Endothelial cell of umbilical vein (primary cell): ENCODE measurements around the gene RDH13. TPM values are rescaled to one million over a fixed set of nuclear protein-coding genes. Genes with fewer than 3 reads are reported as not detected.

Experiments used
- BruUV-seq: library from RNA; stranded (reverse); fragments of 400-500 nt; replicated peaks from 2 replicates; lab custom pipeline; 2021; lab: Mats Ljungman, UMichigan
- CTCF ChIA-PET: fragments of 300-600, 350-600 bp; sonication (Branson Sonifier 250); formaldehyde crosslinking; loops from one replicate; lab custom pipeline; 2021; ENCODE audit warnings: antibody characterized with exemption, inconsistent platforms; lab: Charles Lee
- POLR2A ChIA-PET: fragments of 300-600, 350-600 bp; sonication (Branson Sonifier 250); formaldehyde crosslinking; loops from one replicate; lab custom pipeline; 2021; ENCODE audit warnings: antibody characterized with exemption, inconsistent platforms; lab: Charles Lee
- DNase-seq: peaks from one replicate; pipeline ENCODE4 v3.0.0-alpha.2; 2011; ENCODE audit warnings: low read depth, low spot score
- FAIRE-seq: peaks from 2 replicates; lab custom pipeline; 2011; peaks lifted over from hg19 to GRCh38; lab: Jason Lieb, UNC
- H2AFZ ChIP-seq: 2 replicates; pipeline ENCODE4 v1.6.0; 2012; ENCODE audit warnings: low read depth, low read length, control low read depth, inconsistent platforms
- H3K27ac ChIP-seq: 2 replicates; pipeline ENCODE4 v1.5.1; 2011; ENCODE audit warnings: low read depth, mild to moderate bottlenecking, control low read depth, low read length, moderate library complexity; ENCODE audit not compliant: insufficient read depth
- H3K27me3 ChIP-seq, 2 experiments: 2 replicates each; pipeline versions ENCODE4 v1.6.0 to v1.6.1; 2011; ENCODE audit warnings: low read length in 2 of 2, mixed read lengths in 1 of 2; ENCODE audit not compliant: control insufficient read depth in 2 of 2, insufficient read depth in 2 of 2
- H3K36me3 ChIP-seq, 2 experiments: 2 replicates in 1 of 2; 3 replicates in 1 of 2; pipeline ENCODE4 v1.5.1; 2011; ENCODE audit warnings: low read length in 2 of 2, mild to moderate bottlenecking in 1 of 2, moderate library complexity in 1 of 2; ENCODE audit not compliant: control insufficient read depth in 2 of 2, insufficient read depth in 2 of 2; ENCODE audit errors: extremely low read depth in 1 of 2
- H3K4me1 ChIP-seq: 3 replicates; pipeline ENCODE4 v1.5.1; 2011; ENCODE audit warnings: mild to moderate bottlenecking, low read length; ENCODE audit not compliant: control insufficient read depth, insufficient read depth; ENCODE audit errors: extremely low read depth
- H3K4me2 ChIP-seq: 2 replicates; pipeline ENCODE4 v1.6.1; 2011; ENCODE audit warnings: low read length, control low read depth, mixed read lengths; ENCODE audit not compliant: insufficient read depth
- H3K4me3 ChIP-seq, 3 experiments: fragments of 200-600 bp in 1 of 3; sonication (generic), shearing (Covaris generic) in 1 of 3; replicated peaks in 1 of 3; 2 replicates each; pipeline ENCODE4 v1.5.1; 2011 to 2016; ENCODE audit warnings: control low read depth in 3 of 3, low read length in 3 of 3, mild to moderate bottlenecking in 2 of 3, inconsistent platforms in 1 of 3, low read depth in 1 of 3, moderate library complexity in 1 of 3; ENCODE audit not compliant: insufficient read depth in 1 of 3
- H3K79me2 ChIP-seq: 2 replicates; pipeline ENCODE4 v1.6.0; 2012; ENCODE audit warnings: low read length, inconsistent platforms; ENCODE audit not compliant: control insufficient read depth, insufficient read depth
- H3K9ac ChIP-seq: replicated peaks from 2 replicates; pipeline ENCODE3; 2011; ENCODE audit warnings: low read length, control low read depth; ENCODE audit not compliant: insufficient read depth; ENCODE audit errors: extremely low read depth
- H3K9me1 ChIP-seq: replicated peaks from 3 replicates; pipeline ENCODE4 v1.6.0; 2011; ENCODE audit warnings: mild to moderate bottlenecking, low read length; ENCODE audit not compliant: control insufficient read depth, insufficient read depth; ENCODE audit errors: extremely low read depth
- H3K9me3 ChIP-seq: replicated peaks from 2 replicates; pipeline ENCODE4 v1.5.1; 2012; ENCODE audit warnings: low read length, inconsistent platforms; ENCODE audit not compliant: control insufficient read depth, insufficient read depth
- H4K20me1 ChIP-seq: replicated peaks from 2 replicates; pipeline ENCODE3; 2011; ENCODE audit warnings: mild to moderate bottlenecking, low read length; ENCODE audit not compliant: control insufficient read depth, insufficient read depth; ENCODE audit errors: extremely low read depth
- EZH2 ChIP-seq: IDR thresholded peaks from 2 replicates; pipeline ENCODE4 v1.6.1; 2012; ENCODE audit warnings: borderline replicate concordance, low read depth, mild to moderate bottlenecking, moderate library complexity, low read length, inconsistent platforms; ENCODE audit not compliant: severe bottlenecking
- FOS ChIP-seq: IDR thresholded peaks from 2 replicates; pipeline ENCODE4 v1.6.1; 2011; ENCODE audit warnings: mild to moderate bottlenecking, low read length, moderate library complexity, borderline replicate concordance; ENCODE audit not compliant: insufficient read depth
- GATA2 ChIP-seq: IDR thresholded peaks from 2 replicates; pipeline ENCODE4 v1.7.0; 2011; ENCODE audit warnings: low read depth, mild to moderate bottlenecking, moderate library complexity, mixed read lengths, low read length; ENCODE audit not compliant: insufficient read length, insufficient read depth
- JUN ChIP-seq: IDR thresholded peaks from 2 replicates; pipeline ENCODE4 v1.6.1; 2011; ENCODE audit warnings: borderline replicate concordance, low read depth; ENCODE audit not compliant: insufficient read length, insufficient read depth
- MYC ChIP-seq: IDR thresholded peaks from one replicate; pipeline ENCODE4 v1.6.1; 2011; ENCODE audit warnings: mild to moderate bottlenecking, low read depth, low read length
- POLR2A ChIP-seq: IDR thresholded peaks from 2 replicates; pipeline ENCODE4 v1.6.1; 2012; ENCODE audit warnings: low read depth, mild to moderate bottlenecking, control low read depth, low read length
- POLR2AphosphoS5 ChIP-seq: IDR thresholded peaks from 2 replicates; pipeline ENCODE4 v1.6.1; 2012; ENCODE audit warnings: low read depth, mild to moderate bottlenecking, control low read depth, low read length, moderate library complexity; ENCODE audit not compliant: insufficient read depth
- dilution Hi-C: fragments of 300-500 bp; cut with MboI; formaldehyde crosslinking; loops from one replicate; pipeline ENCODE4 v1.15.0; 2019; ENCODE audit warnings: low sequenced_read_pairs; ENCODE audit not compliant: extremely low pct_ligation_motif_present
- intact Hi-C: fragments of 100-400 bp; cut with micrococcal nuclease; formaldehyde crosslinking; loops from one replicate; pipeline ENCODE4 v1.10.0; 2022
- polyA plus RNA-seq, 4 experiments: library from polyadenylated mRNA; depleted of rRNA in 3 of 4; stranded (reverse) in 3 of 4; unstranded in 1 of 4; fragments of >200 nt; gene quantifications; 2 replicates each; pipeline versions ENCODE4 v1.2.1 to v1.2.3, GENCODE V29; 2011 to 2012; ENCODE audit warnings: missing spikeins in 1 of 4
- total RNA-seq: library from RNA; stranded (reverse); gene quantifications from 2 replicates; pipeline ENCODE4 v1.2.3, GENCODE V29; 2021
- TF ChIP-seq, protein P1 (sequence below): IDR thresholded peaks from 2 replicates; pipeline ENCODE4 v1.6.1; 2011; ENCODE audit not compliant: insufficient read depth, insufficient read length
- TF ChIP-seq, protein P2 (sequence below), 2 donors: IDR thresholded peaks; 1 replicate in 1 of 2; 2 replicates in 1 of 2; pipeline ENCODE4 v1.5.1; 2011; ENCODE audit warnings: low read length in 2 of 2, mild to moderate bottlenecking in 2 of 2, moderate library complexity in 2 of 2, control low read depth in 1 of 2, inconsistent platforms in 1 of 2, low read depth in 1 of 2; ENCODE audit not compliant: insufficient read depth in 1 of 2; ENCODE audit errors: extremely low read depth in 1 of 2

RDH13 gene
- total and polyA plus RNA-seq, 2 donors (not counting 3 experiments of a cell fraction or from before 2014, with no cell fraction given), result 8.7 to 19.6 TPM

DNA sequence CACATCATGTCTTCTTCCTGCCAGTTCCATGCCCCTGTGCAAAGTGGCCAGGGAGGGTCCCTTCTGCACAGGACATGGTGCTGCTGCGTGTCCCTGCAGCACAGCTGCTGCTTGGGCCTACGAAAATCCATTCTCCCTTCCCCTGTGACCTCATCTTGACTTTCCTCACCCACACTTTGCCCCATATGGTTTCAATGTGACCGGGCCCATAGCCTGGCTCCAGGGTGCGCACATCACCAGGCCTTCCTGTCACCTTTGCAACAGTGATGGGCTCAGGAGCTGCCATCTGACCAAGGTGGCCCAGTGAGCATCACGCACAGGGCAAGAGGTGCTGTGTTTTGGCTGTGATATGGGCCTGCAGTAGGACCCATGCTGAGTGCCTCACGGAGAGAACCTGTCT, 43.6 kb upstream of the RDH13 start:
- H3K4me1 ChIP-seq, result no peaks in the 10 kb centered on the region
- no peak overlapping the region for H3K27ac ChIP-seq
- dilution Hi-C loops (no loop called here), intact Hi-C loops (no loop called here)
- no peak for DNase-seq
- no TSS peak for BruUV-seq
- no peaks in the 10 kb centered on the region for H3K27me3 ChIP-seq
- H3K4me2 ChIP-seq, result no peak overlapping the region
- no peaks in the 10 kb centered on the region for H3K9me3 ChIP-seq
- H3K4me3 ChIP-seq, result no peak overlapping the region
- no peak overlapping the region for H3K9ac ChIP-seq
- POLR2A ChIA-PET, result no interaction called here
- peaks cover 6 to 10% of the 10 kb centered on the region in 2 experiments for H3K36me3 ChIP-seq
- FAIRE-seq, result no peak
- no peaks in the 10 kb centered on the region for H4K20me1 ChIP-seq
- TF ChIP-seq MYC (no peak), POLR2AphosphoS5 (no peak), POLR2A (no peak), GATA2 (no peak), JUN (no peak), EZH2 (no peak), FOS (no peak)
- TF ChIP-seq, protein P1, sequence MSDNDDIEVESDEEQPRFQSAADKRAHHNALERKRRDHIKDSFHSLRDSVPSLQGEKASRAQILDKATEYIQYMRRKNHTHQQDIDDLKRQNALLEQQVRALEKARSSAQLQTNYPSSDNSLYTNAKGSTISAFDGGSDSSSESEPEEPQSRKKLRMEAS, result no peak
- TF ChIP-seq, protein P2, sequence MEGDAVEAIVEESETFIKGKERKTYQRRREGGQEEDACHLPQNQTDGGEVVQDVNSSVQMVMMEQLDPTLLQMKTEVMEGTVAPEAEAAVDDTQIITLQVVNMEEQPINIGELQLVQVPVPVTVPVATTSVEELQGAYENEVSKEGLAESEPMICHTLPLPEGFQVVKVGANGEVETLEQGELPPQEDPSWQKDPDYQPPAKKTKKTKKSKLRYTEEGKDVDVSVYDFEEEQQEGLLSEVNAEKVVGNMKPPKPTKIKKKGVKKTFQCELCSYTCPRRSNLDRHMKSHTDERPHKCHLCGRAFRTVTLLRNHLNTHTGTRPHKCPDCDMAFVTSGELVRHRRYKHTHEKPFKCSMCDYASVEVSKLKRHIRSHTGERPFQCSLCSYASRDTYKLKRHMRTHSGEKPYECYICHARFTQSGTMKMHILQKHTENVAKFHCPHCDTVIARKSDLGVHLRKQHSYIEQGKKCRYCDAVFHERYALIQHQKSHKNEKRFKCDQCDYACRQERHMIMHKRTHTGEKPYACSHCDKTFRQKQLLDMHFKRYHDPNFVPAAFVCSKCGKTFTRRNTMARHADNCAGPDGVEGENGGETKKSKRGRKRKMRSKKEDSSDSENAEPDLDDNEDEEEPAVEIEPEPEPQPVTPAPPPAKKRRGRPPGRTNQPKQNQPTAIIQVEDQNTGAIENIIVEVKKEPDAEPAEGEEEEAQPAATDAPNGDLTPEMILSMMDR (IDR thresholded peaks at IDR 0.05; ENCODE audit: extremely low read depth in 1 of 2, insufficient read depth in 1 of 2, low read depth in 1 of 2, low read length in 2 of 2), result no peak
- CTCF ChIA-PET, result interaction anchor here (1.4 to 1.5 kb wide), 2 partner anchors 11 to 35 kb away, joined by 3 read pairs; no protein-coding TSS in a partner anchor
- H3K79me2 ChIP-seq, result peaks cover 14% of the 10 kb centered on the region
- no peak overlapping the region for H2AFZ ChIP-seq
- no peaks in the 10 kb centered on the region for H3K9me1 ChIP-seq
